ENCODE measurements around the gene HDDC3.

DNA sequence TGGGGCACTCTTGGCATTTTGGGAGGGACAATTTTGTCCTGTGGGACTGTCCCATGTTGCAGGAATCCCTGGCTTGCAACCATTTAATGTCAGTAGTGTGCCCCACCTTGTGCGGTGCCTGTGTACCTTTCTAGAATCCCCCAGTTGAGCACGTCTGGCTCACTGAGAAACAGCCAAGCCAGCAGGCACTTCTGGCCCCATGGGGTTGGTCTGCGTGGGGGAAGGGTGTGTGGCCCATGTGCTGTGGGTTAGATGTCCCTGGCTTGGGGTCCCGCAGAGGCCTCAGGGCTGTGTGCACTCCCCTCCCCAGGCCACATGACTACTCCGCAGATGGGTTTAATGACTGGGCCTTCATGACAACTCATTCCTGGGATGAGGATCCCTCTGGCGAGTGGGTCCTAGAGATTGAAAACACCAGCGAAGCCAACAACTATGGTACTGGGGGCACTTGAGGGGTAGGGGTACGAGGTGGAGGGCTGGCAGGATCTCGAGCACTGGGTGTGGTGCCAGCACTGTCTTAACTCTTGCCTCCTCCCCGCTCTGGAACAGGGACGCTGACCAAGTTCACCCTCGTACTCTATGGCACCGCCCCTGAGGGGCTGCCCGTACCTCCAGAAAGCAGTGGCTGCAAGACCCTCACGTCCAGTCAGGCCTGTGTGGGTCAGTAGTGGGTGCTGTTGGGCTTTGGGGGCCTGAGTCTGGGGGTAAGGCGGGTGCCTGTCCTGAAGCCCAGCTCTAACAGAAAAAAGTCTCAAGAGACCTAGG lies 51.8 kb downstream of the HDDC3 start:
- TF ChIP-seq POLR2A (IDR thresholded peaks at IDR 0.05; ENCODE audit: low read depth, low read length) (no peak), POLR2AphosphoS5 (IDR thresholded peaks at IDR 0.05; ENCODE audit: low read depth, low read length) (no peak)

Measured in GM12892 (cell line).